Fibroblast of lung (primary cell): ENCODE results near the gene ZFR2.

Experiments used
- CTCF ChIP-seq, 2 donors: IDR thresholded peaks in 1 of 2; conservative IDR thresholded peaks in 1 of 2; 1 replicate in 1 of 2; 2 replicates in 1 of 2; pipeline ENCODE4 v1.5.1; 2011 to 2012; ENCODE audit warnings: low read length in 2 of 2, control low read depth in 1 of 2, inconsistent platforms in 1 of 2, low read depth in 1 of 2, mild to moderate bottlenecking in 1 of 2
- EZH2 ChIP-seq: IDR thresholded peaks from 2 replicates; pipeline ENCODE4 v1.5.1; 2012; ENCODE audit warnings: low read length, control low read depth, mild to moderate bottlenecking; ENCODE audit errors: missing control alignments

- TF ChIP-seq CTCF (conservative IDR thresholded peaks at IDR 0.05 in 1 of 2, IDR thresholded peaks at IDR 0.05 in 1 of 2; ENCODE audit: low read depth in 1 of 2, low read length in 2 of 2) = no peak
- no peak for TF ChIP-seq EZH2
These were observed 106.1 kb downstream of the ZFR2 start, which contains the start of gene MRPL54 for GRCh38 chr19:3762501-3763459.
